ENCODE results near the gene PTPN12.

GRCh38 chr7:77587272-77587671, 50.2 kb downstream of the PTPN12 start:
- TF ChIP-seq POLR2A (IDR thresholded peaks at IDR 0.05; ENCODE audit: low read depth, low read length) (no peak), POLR2AphosphoS5 (IDR thresholded peaks at IDR 0.05; ENCODE audit: low read depth, low read length) (no peak)
